SK-N-SH (cell line): Measurements from ENCODE around the gene KRTAP1-1. TPM values are rescaled to one million over a fixed set of nuclear protein-coding genes. Genes with fewer than 3 reads are reported as not detected.

Experiments
- CTCF ChIA-PET: fragments of 300-600, 350-600 bp; formaldehyde crosslinking; extraction: SDS; loops from one replicate; lab custom pipeline; 2021; lab: Yijun Ruan, JAX
- POLR2A ChIA-PET: fragments of 350-600 bp; sonication (Branson Sonifier 250); formaldehyde crosslinking; extraction: SDS; loops from one replicate; lab custom pipeline; 2020; ENCODE audit warnings: antibody characterized with exemption, inconsistent platforms; lab: Yijun Ruan, JAX
- DNase-seq: peaks from one replicate; pipeline ENCODE4 v3.0.0; 2012
- H2AFZ ChIP-seq: fragments of 200-600 bp; sonication (generic); 2 replicates; pipeline ENCODE4 v1.8.1; 2016; ENCODE audit warnings: antibody characterized with exemption, mild to moderate bottlenecking, low read depth
- H3F3A ChIP-seq: fragments of 200-600 bp; sonication (generic); replicated peaks from 2 replicates; pipeline ENCODE3; 2016; ENCODE audit warnings: antibody characterized with exemption, mild to moderate bottlenecking; ENCODE audit not compliant: insufficient read depth
- H3K27ac ChIP-seq, 2 experiments: fragments of 200-500 bp in 1 of 2; fragments of 200-600 bp in 1 of 2; sonication (Bioruptor generic) in 1 of 2; sonication (generic), shearing (Covaris generic) in 1 of 2; 2 replicates each; pipeline versions ENCODE4 v1.5.1 to v1.6.1; 2014 to 2016; ENCODE audit warnings: low read depth in 2 of 2, inconsistent platforms in 1 of 2, low read length in 1 of 2, mild to moderate bottlenecking in 1 of 2, mixed read lengths in 1 of 2
- H3K27me3 ChIP-seq: fragments of 200-600 bp; sonication (generic), shearing (Covaris generic); 2 replicates; pipeline ENCODE4 v1.6.1; 2016; ENCODE audit warnings: mixed run types; ENCODE audit not compliant: insufficient read depth
- H3K36me3 ChIP-seq, 2 experiments: fragments of 200-500 bp in 1 of 2; fragments of 200-600 bp in 1 of 2; sonication (Bioruptor generic) in 1 of 2; sonication (generic) in 1 of 2; replicated peaks in 1 of 2; 2 replicates each; pipeline versions ENCODE3 to v1.5.1; 2014 to 2016; ENCODE audit warnings: low read length in 1 of 2, mild to moderate bottlenecking in 1 of 2; ENCODE audit not compliant: insufficient read depth in 2 of 2, control insufficient read depth in 1 of 2
- H3K4me1 ChIP-seq, 2 experiments: fragments of 200-500 bp in 1 of 2; fragments of 200-600 bp in 1 of 2; sonication (Bioruptor generic) in 1 of 2; sonication (generic), shearing (Covaris generic) in 1 of 2; 2 replicates each; pipeline versions ENCODE4 v1.5.1 to v1.6.1; 2014 to 2016; ENCODE audit warnings: low read depth in 1 of 2, low read length in 1 of 2, mixed run types in 1 of 2; ENCODE audit not compliant: insufficient read depth in 2 of 2, control insufficient read depth in 1 of 2
- H3K4me2 ChIP-seq: fragments of 200-600 bp; sonication (generic), shearing (Covaris generic); 2 replicates; pipeline ENCODE4 v1.6.1; 2017; ENCODE audit warnings: mixed run types
- H3K4me3 ChIP-seq, 2 experiments: fragments of 200-500 bp in 1 of 2; fragments of 200-600 bp in 1 of 2; sonication (Bioruptor generic) in 1 of 2; sonication (generic), shearing (Covaris generic) in 1 of 2; 2 replicates each; pipeline versions ENCODE4 v1.5.1 to v1.8.1; 2014 to 2016; ENCODE audit warnings: low read depth in 2 of 2, inconsistent platforms in 1 of 2, low read length in 1 of 2, mild to moderate bottlenecking in 1 of 2, mixed read lengths in 1 of 2, moderate library complexity in 1 of 2
- H3K79me2 ChIP-seq: fragments of 200-600 bp; sonication (generic); 2 replicates; pipeline ENCODE4 v1.8.1; 2017; ENCODE audit warnings: mild to moderate bottlenecking; ENCODE audit not compliant: insufficient read depth
- H3K9ac ChIP-seq: fragments of 200-600 bp; sonication (generic); 2 replicates; pipeline ENCODE4 v1.6.1; 2017; ENCODE audit warnings: mixed run types
- H3K9me2 ChIP-seq: fragments of 200-600 bp; sonication (generic); 2 replicates; pipeline ENCODE4 v1.6.1; 2017; ENCODE audit warnings: mixed run types
- H3K9me3 ChIP-seq: fragments of 200-600 bp; sonication (generic); 2 replicates; pipeline ENCODE4 v1.6.1; 2017; ENCODE audit warnings: mixed run types, mild to moderate bottlenecking, moderate library complexity
- H4K20me1 ChIP-seq: fragments of 200-600 bp; sonication (generic); 2 replicates; pipeline ENCODE4 v1.6.1; 2017; ENCODE audit warnings: mild to moderate bottlenecking, mixed run types; ENCODE audit not compliant: insufficient read depth
- CTCF ChIP-seq: fragments of 200-600 bp; sonication (generic); IDR thresholded peaks from 2 replicates; pipeline ENCODE4 v1.6.1; 2017; ENCODE audit warnings: antibody characterized with exemption, mild to moderate bottlenecking, moderate library complexity
- EP300 ChIP-seq, 2 experiments: IDR thresholded peaks; 2 replicates each; pipeline versions ENCODE4 v1.4.0 to v1.6.1; 2012; ENCODE audit warnings: borderline replicate concordance in 1 of 2, low read depth in 1 of 2, low read length in 1 of 2
- EZH2phosphoT487 ChIP-seq: fragments of 200-600 bp; sonication (generic); IDR thresholded peaks from 2 replicates; pipeline ENCODE4 v1.6.1; 2017; ENCODE audit warnings: low read depth, mixed run types, mild to moderate bottlenecking, antibody characterized with exemption, moderate library complexity, borderline replicate concordance
- FOSL2 ChIP-seq: IDR thresholded peaks from 2 replicates; pipeline ENCODE4 v1.4.0; 2012; ENCODE audit warnings: low read depth, mild to moderate bottlenecking, moderate library complexity, borderline replicate concordance
- FOXM1 ChIP-seq: IDR thresholded peaks from 2 replicates; pipeline ENCODE4 v1.4.0; 2012; ENCODE audit warnings: low read depth, mild to moderate bottlenecking
- IRF3 ChIP-seq: fragments of 150-350 bp; IDR thresholded peaks from 2 replicates; pipeline ENCODE4 v1.6.1; 2016; ENCODE audit warnings: mild to moderate bottlenecking, low read depth, low read length
- MEF2A ChIP-seq: IDR thresholded peaks from 2 replicates; pipeline ENCODE4 v1.4.0; 2012; ENCODE audit warnings: low read depth, borderline replicate concordance
- MXI1 ChIP-seq: IDR thresholded peaks from 2 replicates; pipeline ENCODE4 v1.6.1; 2012; ENCODE audit warnings: mild to moderate bottlenecking, low read depth, low read length, improper control_type of control experiment
- NFIC ChIP-seq: IDR thresholded peaks from 2 replicates; pipeline ENCODE4 v1.4.0; 2012; ENCODE audit warnings: borderline replicate concordance
- NRF1 ChIP-seq: IDR thresholded peaks from 2 replicates; pipeline ENCODE4 v1.6.1; 2012; ENCODE audit warnings: low read depth, mild to moderate bottlenecking, low read length
- POLR2AphosphoS5 ChIP-seq: IDR thresholded peaks from 2 replicates; pipeline ENCODE4 v1.6.1; 2012; ENCODE audit warnings: low read depth, low read length
- RAD21 ChIP-seq: IDR thresholded peaks from 2 replicates; pipeline ENCODE4 v1.6.1; 2012; ENCODE audit warnings: mild to moderate bottlenecking, low read length
- RFX5 ChIP-seq: IDR thresholded peaks from 2 replicates; pipeline ENCODE4 v1.6.1; 2012; ENCODE audit warnings: mild to moderate bottlenecking, improper control_type of control experiment, low read length
- TEAD4 ChIP-seq: IDR thresholded peaks from 2 replicates; pipeline ENCODE4 v1.4.0; 2012; ENCODE audit warnings: mild to moderate bottlenecking, borderline replicate concordance; ENCODE audit not compliant: insufficient read depth
- USF2 ChIP-seq: fragments of 150-350 bp; IDR thresholded peaks from 2 replicates; pipeline ENCODE4 v1.6.1; 2017; ENCODE audit warnings: antibody characterized with exemption, low read length, low read depth, borderline replicate concordance
- YY1 ChIP-seq: IDR thresholded peaks from 2 replicates; pipeline ENCODE4 v1.4.0; 2012; ENCODE audit warnings: low read depth, mild to moderate bottlenecking
- ZBTB33 ChIP-seq: IDR thresholded peaks from 2 replicates; pipeline ENCODE4 v1.4.0; 2012; ENCODE audit warnings: low read depth, borderline replicate concordance
- WGBS: methylation state at CpG from one replicate; pipeline ENCODE4 v1.1.6; 2017; ENCODE audit warnings: low lambda C conversion rate; 5-methylcytosine and 5-hydroxymethylcytosine counted together
- polyA plus RNA-seq, 3 experiments: library from polyadenylated mRNA; depleted of rRNA; stranded (reverse); fragments of >200 nt; gene quantifications; 2 replicates each; pipeline ENCODE4 v1.2.3, GENCODE V29; 2012

Gene KRTAP1-1
- polyA plus RNA-seq, 1 of the 3 experiments (the other 2 are of a cell fraction) = not detected

GRCh38 chr17:40995116-40995515 lies 46.1 kb downstream of the KRTAP1-1 start:
- 9% methylated on average over 1 of the region's 1 CpG for WGBS
- ChIA-PET CTCF (interaction anchor here (1.2 kb wide), 1 partner anchor 554 kb away, joined by 3 read pairs; no protein-coding TSS in a partner anchor), POLR2A (no interaction called here)
- no peak overlapping the region for H3K4me2 ChIP-seq
- TF ChIP-seq RAD21 = no peak
- no peak for TF ChIP-seq FOSL2
- TF ChIP-seq NFIC = no peak
- no peak for TF ChIP-seq EZH2phosphoT487
- no peak for TF ChIP-seq IRF3
- TF ChIP-seq EP300 (IDR thresholded peaks at IDR 0.05; ENCODE audit: borderline replicate concordance in 1 of 2, low read depth in 1 of 2, low read length in 1 of 2) = no peak
- TF ChIP-seq CTCF = no peak
- no peak for TF ChIP-seq NRF1
- TF ChIP-seq MXI1 = no peak
- TF ChIP-seq RFX5 = no peak
- TF ChIP-seq USF2 = no peak
- TF ChIP-seq MEF2A = no peak
- no peak for TF ChIP-seq POLR2AphosphoS5
- no peaks in the 10 kb centered on the region for H3K79me2 ChIP-seq
- no peak overlapping the region for H3K4me3 ChIP-seq
- H4K20me1 ChIP-seq = no peaks in the 10 kb centered on the region
- H3K9me2 ChIP-seq = no peaks in the 10 kb centered on the region
- H3K27me3 ChIP-seq = peaks cover 39% of the 10 kb centered on the region
- no peak overlapping the region for H2AFZ ChIP-seq
- no peaks in the 10 kb centered on the region for H3K9me3 ChIP-seq
- no peak for DNase-seq
- H3K27ac ChIP-seq = no peak overlapping the region
- no peaks in the 10 kb centered on the region for H3F3A ChIP-seq
- no peak overlapping the region for H3K9ac ChIP-seq
- no peaks in the 10 kb centered on the region for H3K36me3 ChIP-seq
- no peaks in the 10 kb centered on the region for H3K4me1 ChIP-seq

- H3K4me2 ChIP-seq = no peak within 1 kb of the TSS
- no peak within 1 kb of the TSS for H3K9ac ChIP-seq
- no peak within 1 kb of the TSS for H3K27ac ChIP-seq
- no peaks in the 10 kb centered on the region for H3K9me3 ChIP-seq
- no peak for TF ChIP-seq YY1
- no peak for TF ChIP-seq FOXM1
- no peak for TF ChIP-seq USF2
- no peak for TF ChIP-seq TEAD4
- no peak for TF ChIP-seq EP300 (IDR thresholded peaks at IDR 0.05; ENCODE audit: borderline replicate concordance in 1 of 2, low read depth in 1 of 2, low read length in 1 of 2)
- no peak for TF ChIP-seq RAD21
- TF ChIP-seq ZBTB33 = no peak
- no peak for TF ChIP-seq FOSL2
- TF ChIP-seq EZH2phosphoT487 = no peak
- ChIA-PET CTCF (no interaction called here), POLR2A (no interaction called here)
- H3K36me3 ChIP-seq = no peaks in the 10 kb centered on the region
- WGBS = 0% methylated on average over 3 of the region's 4 CpGs
- H3K79me2 ChIP-seq = no peaks in the 10 kb centered on the region
- no peaks in the 10 kb centered on the region for H3F3A ChIP-seq
- no peaks in the 10 kb centered on the region for H4K20me1 ChIP-seq
- DNase-seq = no peak
- no peaks in the 10 kb centered on the region; the same call in 1 of the 2 replicates for H3K9me2 ChIP-seq
- H3K27me3 ChIP-seq = peaks cover 31% of the 10 kb centered on the region
- H2AFZ ChIP-seq = no peak within 1 kb of the TSS
- no peak within 1 kb of the TSS for H3K4me3 ChIP-seq
- no peaks in the 10 kb centered on the region for H3K4me1 ChIP-seq
Measured at GRCh38 chr17:40993839-40994238, 47.4 kb downstream of the KRTAP1-1 start, which contains the start of gene KRTAP3-3. Gene KRTAP3-3, minus strand, starts transcription at chr17:40994164. Its CDS starts 67 bp downstream, at chr17:40994097.
